ENCODE measurements around the gene CNTN5. TPM values are rescaled to one million over a fixed set of nuclear protein-coding genes. Genes with fewer than 3 reads are reported as not detected.
"Not testable (repeated sequence)": the region's sequence is repeated elsewhere in the genome, so short reads cannot be mapped to it uniquely, and the experiment has no call there.

Gene CNTN5
- total RNA-seq, 1 donor from 2014 or later, result not detected

DNA sequence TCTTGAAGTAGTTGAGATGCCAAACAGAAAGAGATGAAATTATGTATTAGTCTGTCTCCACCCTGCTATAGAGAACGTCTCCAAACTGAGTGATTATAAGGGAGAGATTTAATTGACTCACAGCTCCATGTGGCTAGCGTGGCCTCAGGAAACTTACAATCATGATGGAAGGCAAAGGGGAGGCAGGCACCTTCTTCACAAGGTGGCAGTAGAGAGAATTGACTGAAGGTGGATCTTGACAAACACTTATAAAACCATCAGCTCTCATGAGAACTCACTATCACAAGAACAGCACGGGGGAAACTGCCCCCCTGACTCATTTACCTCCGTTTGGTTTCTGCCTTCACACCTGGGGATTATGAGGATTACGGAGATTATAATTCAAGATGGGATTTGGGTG, 794.0 kb downstream of the CNTN5 start:
- TF ChIP-seq, protein P1, sequence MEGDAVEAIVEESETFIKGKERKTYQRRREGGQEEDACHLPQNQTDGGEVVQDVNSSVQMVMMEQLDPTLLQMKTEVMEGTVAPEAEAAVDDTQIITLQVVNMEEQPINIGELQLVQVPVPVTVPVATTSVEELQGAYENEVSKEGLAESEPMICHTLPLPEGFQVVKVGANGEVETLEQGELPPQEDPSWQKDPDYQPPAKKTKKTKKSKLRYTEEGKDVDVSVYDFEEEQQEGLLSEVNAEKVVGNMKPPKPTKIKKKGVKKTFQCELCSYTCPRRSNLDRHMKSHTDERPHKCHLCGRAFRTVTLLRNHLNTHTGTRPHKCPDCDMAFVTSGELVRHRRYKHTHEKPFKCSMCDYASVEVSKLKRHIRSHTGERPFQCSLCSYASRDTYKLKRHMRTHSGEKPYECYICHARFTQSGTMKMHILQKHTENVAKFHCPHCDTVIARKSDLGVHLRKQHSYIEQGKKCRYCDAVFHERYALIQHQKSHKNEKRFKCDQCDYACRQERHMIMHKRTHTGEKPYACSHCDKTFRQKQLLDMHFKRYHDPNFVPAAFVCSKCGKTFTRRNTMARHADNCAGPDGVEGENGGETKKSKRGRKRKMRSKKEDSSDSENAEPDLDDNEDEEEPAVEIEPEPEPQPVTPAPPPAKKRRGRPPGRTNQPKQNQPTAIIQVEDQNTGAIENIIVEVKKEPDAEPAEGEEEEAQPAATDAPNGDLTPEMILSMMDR (IDR thresholded peaks at IDR 0.05), result no peak
- CTCF ChIA-PET, result no interaction called here
- H3K36me3 Mint-ChIP-seq (ENCODE audit: low read depth), result no peaks in the 10 kb centered on the region
- H3K27me3 Mint-ChIP-seq, result no peaks in the 10 kb centered on the region
- POLR2A ChIA-PET, result no interaction called here
- intact Hi-C loops (cut with micrococcal nuclease), result no loop called here
- DNase-seq, result no peak
- no peaks in the 10 kb centered on the region for H3K9me3 Mint-ChIP-seq
- ATAC-seq (ENCODE audit: low read depth), result no peak
- no peak overlapping the region for H3K27ac Mint-ChIP-seq
- H3K4me1 Mint-ChIP-seq, result no peaks in the 10 kb centered on the region
- H3K4me3 Mint-ChIP-seq, result no peak overlapping the region

GRCh38 chr11:99818991-99819390, 798.2 kb downstream of the CNTN5 start:
- DNase-seq (no peak), ATAC-seq (ENCODE audit: low read depth) (no peak)
- intact Hi-C loops (cut with micrococcal nuclease), result no loop called here
- Mint-ChIP-seq H3K4me3 (no peak overlapping the region), H3K27ac (no peak overlapping the region), H3K27me3 (no peaks in the 10 kb centered on the region), H3K4me1 (no peaks in the 10 kb centered on the region), H3K36me3 (ENCODE audit: low read depth) (no peaks in the 10 kb centered on the region), H3K9me3 (no peaks in the 10 kb centered on the region)
- ChIA-PET POLR2A (no interaction called here), CTCF (no interaction called here)
- TF ChIP-seq, protein P1 (IDR thresholded peaks at IDR 0.05), result no peak

DNA sequence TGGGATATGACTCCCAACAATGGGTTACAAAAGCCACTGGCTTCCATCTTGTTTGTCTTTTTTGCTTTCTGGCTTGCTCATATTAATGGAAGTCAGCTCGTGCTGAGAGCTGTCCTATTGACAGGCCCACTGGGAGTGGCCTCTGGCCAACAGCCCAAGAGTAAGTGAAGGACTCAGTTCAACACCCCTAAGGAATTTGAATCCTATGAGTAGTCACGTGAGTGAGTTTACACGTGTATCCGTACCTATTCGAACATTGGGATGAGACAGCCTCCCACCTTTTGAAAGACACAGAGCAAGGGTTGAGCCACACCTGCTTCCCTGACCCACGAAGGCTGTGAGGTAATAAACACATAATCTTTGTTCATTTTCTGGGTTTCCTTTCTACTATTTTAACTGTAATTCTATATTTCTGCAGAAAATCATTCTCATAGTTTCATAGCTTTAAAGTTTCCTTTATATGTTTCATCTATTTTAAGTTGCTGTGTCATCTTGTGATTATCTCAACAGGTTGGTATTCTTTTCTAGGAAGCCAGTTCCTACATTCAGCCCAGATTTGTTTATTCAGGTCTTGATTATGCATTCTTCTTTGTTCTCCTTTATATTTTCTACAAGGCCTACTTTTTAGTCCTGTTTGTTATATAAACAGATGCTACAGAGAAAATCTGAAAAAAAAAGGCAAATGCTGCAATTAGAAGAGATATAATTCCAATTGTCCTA, 802.3 kb downstream of the CNTN5 start:
- no peaks in the 10 kb centered on the region for H3K9me3 Mint-ChIP-seq
- ChIA-PET CTCF (no interaction called here), POLR2A (no interaction called here)
- H3K4me3 Mint-ChIP-seq, result no peak overlapping the region
- TF ChIP-seq, protein P1 (IDR thresholded peaks at IDR 0.05), result no peak
- no peaks in the 10 kb centered on the region for H3K4me1 Mint-ChIP-seq
- no peaks in the 10 kb centered on the region for H3K27me3 Mint-ChIP-seq
- intact Hi-C loops (cut with micrococcal nuclease), result no loop called here
- no peak overlapping the region for H3K27ac Mint-ChIP-seq
- ATAC-seq (ENCODE audit: low read depth) (no peak), DNase-seq (no peak)
- no peaks in the 10 kb centered on the region for H3K36me3 Mint-ChIP-seq (ENCODE audit: low read depth)

DNA sequence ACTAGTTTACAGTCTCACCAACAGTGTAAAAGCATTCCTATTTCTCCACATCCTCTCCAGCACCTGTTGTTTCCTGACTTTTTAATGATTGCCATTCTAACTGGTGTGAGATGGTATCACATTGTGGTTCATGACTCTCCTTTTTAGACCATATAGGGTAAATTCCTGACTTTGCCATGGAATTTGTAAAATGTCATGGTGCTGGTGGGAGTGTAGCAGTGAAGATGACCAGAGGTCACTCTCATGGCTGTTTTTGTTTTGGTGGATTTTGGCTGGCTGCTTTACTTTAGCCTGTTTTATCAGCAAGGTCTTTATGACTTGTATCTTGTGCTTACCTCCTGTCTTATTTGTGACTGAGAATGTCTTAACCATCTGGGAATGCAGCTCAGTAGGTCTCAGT, 816.0 kb downstream of the CNTN5 start:
- H3K9me3 Mint-ChIP-seq; H3K4me3 Mint-ChIP-seq; POLR2A ChIA-PET; H3K27ac Mint-ChIP-seq; ATAC-seq (ENCODE audit: low read depth); H3K4me1 Mint-ChIP-seq; DNase-seq; intact Hi-C loops (cut with micrococcal nuclease); H3K36me3 Mint-ChIP-seq (ENCODE audit: low read depth); H3K27me3 Mint-ChIP-seq; CTCF ChIA-PET: not testable (repeated sequence)

DNA sequence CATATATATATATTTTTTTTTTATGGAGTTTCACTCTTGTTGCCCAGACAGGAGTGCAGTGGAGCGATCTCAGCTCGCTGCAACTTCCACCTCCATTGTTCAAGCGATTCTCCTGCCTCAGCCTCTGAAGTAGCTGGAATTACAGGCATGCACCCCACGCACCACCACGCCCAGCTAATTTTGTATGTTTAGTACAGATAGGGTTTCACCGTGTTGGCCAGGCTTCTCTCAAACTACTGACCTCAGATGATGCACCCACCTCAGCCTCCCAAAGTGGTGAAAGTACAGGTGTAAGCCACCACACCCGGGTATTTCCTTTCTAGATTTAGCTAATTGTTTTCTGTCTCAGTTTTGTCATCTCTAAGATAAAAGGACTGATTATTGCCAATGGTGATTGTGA, 821.1 kb downstream of the CNTN5 start:
- no peak for ATAC-seq (ENCODE audit: low read depth)
- TF ChIP-seq, protein P1 (IDR thresholded peaks at IDR 0.05), result no peak
- Mint-ChIP-seq H3K4me3 (no peak overlapping the region), H3K27me3 (no peaks in the 10 kb centered on the region), H3K27ac (no peak overlapping the region), H3K9me3 (peaks cover 5% of the 10 kb centered on the region), H3K4me1 (no peaks in the 10 kb centered on the region), H3K36me3 (ENCODE audit: low read depth) (no peaks in the 10 kb centered on the region)
- POLR2A ChIA-PET, result no interaction called here
- no peak for DNase-seq
- CTCF ChIA-PET, result no interaction called here
- intact Hi-C loops (cut with micrococcal nuclease), result no loop called here

- Mint-ChIP-seq H3K27me3 (no peaks in the 10 kb centered on the region), H3K9me3 (no peaks in the 10 kb centered on the region), H3K36me3 (ENCODE audit: low read depth) (no peaks in the 10 kb centered on the region), H3K4me3 (no peak overlapping the region), H3K27ac (no peak overlapping the region), H3K4me1 (no peaks in the 10 kb centered on the region)
- POLR2A ChIA-PET, result no interaction called here
- intact Hi-C loops (cut with micrococcal nuclease), result no loop called here
- CTCF ChIA-PET, result no interaction called here
- DNase-seq (no peak), ATAC-seq (ENCODE audit: low read depth) (no peak)
- TF ChIP-seq, protein P1 (IDR thresholded peaks at IDR 0.05), result no peak
Observed at GRCh38 chr11:99865951-99866350, 845.2 kb downstream of the CNTN5 start.

Measured in activated B cell treated with CpG ODN at 0.5 μM for 24 hours (primary cell).